Right lobe of liver (tissue), 4 donors: ENCODE measurements around the gene RAD54L2.

Experiments
- CTCF ChIP-seq, 4 donors: fragments of 200-600 bp in 3 of 4; fragments of 450-650 bp in 1 of 4; IDR thresholded peaks; one replicate each; pipeline versions ENCODE4 v1.5.1 to v1.8.0; 2016 to 2022; ENCODE audit warnings: antibody characterized with exemption in 4 of 4, mild to moderate bottlenecking in 2 of 4
- POLR2A ChIP-seq: fragments of 450-650 bp; IDR thresholded peaks from one replicate; pipeline ENCODE4 v1.6.1; 2017; ENCODE audit warnings: antibody characterized with exemption, mild to moderate bottlenecking
- donor health status: DM: no; HTN: no; CAD: no.
- donor health status: DM: no; HTN: no; CAD: no.
- donor health status: DM: no; HTN: yes; CAD: no.

- no peak for TF ChIP-seq POLR2A
- no peak for TF ChIP-seq CTCF (IDR thresholded peaks at IDR 0.05)
Observed at GRCh38 chr3:51550080-51550819, 11.7 kb downstream of the RAD54L2 start.
